H1 (cell line): ENCODE measurements around the gene MOGAT2. TPM values are rescaled to one million over a fixed set of nuclear protein-coding genes. Genes with fewer than 3 reads are reported as not detected.

ENCODE experiments used
- CTCF ChIA-PET: fragments of 300-600 bp; sonication (Branson Sonifier 250); formaldehyde crosslinking; loops from one replicate; lab custom pipeline; 2021; ENCODE audit not compliant: partially characterized antibody; lab: Charles Lee
- POLR2A ChIA-PET: fragments of 300-600 bp; sonication (Branson Sonifier 250); formaldehyde crosslinking; loops from one replicate; lab custom pipeline; 2021; ENCODE audit warnings: inconsistent platforms; ENCODE audit not compliant: partially characterized antibody; lab: Charles Lee
- DNase-seq, 2 experiments: peaks; one replicate each; pipeline versions ENCODE4 v3.0.0 to v3.0.0-alpha.2; 2010 to 2022; ENCODE audit warnings: low spot score in 2 of 2, low read depth in 1 of 2, mixed read lengths in 1 of 2
- FAIRE-seq: peaks from 2 replicates; lab custom pipeline; 2011; peaks lifted over from hg19 to GRCh38; lab: Jason Lieb, UNC
- H2AFZ ChIP-seq: 2 replicates; pipeline ENCODE4 v1.8.1; 2012; ENCODE audit warnings: low read length, inconsistent platforms
- H2AK5ac ChIP-seq: 2 replicates; pipeline ENCODE4 v1.6.1; 2013; ENCODE audit warnings: low read depth, low read length
- H2BK120ac ChIP-seq: replicated peaks from 2 replicates; pipeline ENCODE3; 2013; ENCODE audit warnings: low read depth, low read length, inconsistent platforms
- H2BK12ac ChIP-seq: 2 replicates; pipeline ENCODE4 v1.6.1; 2013; ENCODE audit warnings: low read depth, low read length
- H2BK15ac ChIP-seq: 2 replicates; pipeline ENCODE4 v1.6.1; 2013; ENCODE audit warnings: low read length
- H2BK20ac ChIP-seq: 2 replicates; pipeline ENCODE4 v1.6.1; 2013; ENCODE audit warnings: low read length
- H2BK5ac ChIP-seq: 2 replicates; pipeline ENCODE4 v1.6.1; 2013; ENCODE audit warnings: low read depth, low read length
- H3K14ac ChIP-seq: 2 replicates; pipeline ENCODE4 v1.6.1; 2013; ENCODE audit warnings: inconsistent platforms; ENCODE audit not compliant: insufficient read length
- H3K18ac ChIP-seq: 2 replicates; pipeline ENCODE4 v1.6.1; 2013; ENCODE audit warnings: low read length; ENCODE audit errors: extremely low read depth
- H3K23ac ChIP-seq: 2 replicates; pipeline ENCODE4 v1.6.1; 2013; ENCODE audit warnings: inconsistent platforms; ENCODE audit not compliant: insufficient read length
- H3K23me2 ChIP-seq: 2 replicates; pipeline ENCODE4 v1.6.1; 2013; ENCODE audit warnings: low read depth, low read length
- H3K27ac ChIP-seq: 2 replicates; pipeline ENCODE4 v1.6.1; 2011; ENCODE audit warnings: low read depth, low read length, inconsistent platforms
- H3K27me3 ChIP-seq, 4 experiments: replicated peaks in 1 of 4; 1 replicate in 1 of 4; 2 replicates in 3 of 4; pipeline versions ENCODE4 v1.6.1 to v1.8.1; 2011 to 2013; ENCODE audit warnings: low read length in 3 of 4, mild to moderate bottlenecking in 3 of 4, inconsistent platforms in 2 of 4, mixed read lengths in 2 of 4, moderate library complexity in 1 of 4; ENCODE audit not compliant: control insufficient read depth in 3 of 4, insufficient read depth in 3 of 4; ENCODE audit errors: extremely low read depth in 1 of 4
- H3K36me3 ChIP-seq, 4 experiments: 2 replicates each; pipeline versions ENCODE4 v1.6.1 to v1.8.1; 2011 to 2013; ENCODE audit warnings: mild to moderate bottlenecking in 4 of 4, low read length in 3 of 4, moderate library complexity in 2 of 4, control low read depth in 1 of 4, inconsistent platforms in 1 of 4; ENCODE audit not compliant: insufficient read depth in 4 of 4, control insufficient read depth in 2 of 4
- H3K4ac ChIP-seq: replicated peaks from 2 replicates; pipeline ENCODE3; 2013; ENCODE audit warnings: low read length, low read depth, mixed read lengths, inconsistent platforms; ENCODE audit not compliant: insufficient read length
- H3K4me1 ChIP-seq, 4 experiments: replicated peaks in 1 of 4; 1 replicate in 1 of 4; 2 replicates in 3 of 4; pipeline versions ENCODE4 v1.6.1 to v1.8.1; 2011 to 2013; ENCODE audit warnings: low read length in 3 of 4, inconsistent platforms in 2 of 4, mixed read lengths in 1 of 4; ENCODE audit not compliant: insufficient read depth in 4 of 4, control insufficient read depth in 3 of 4
- H3K4me2 ChIP-seq, 2 experiments: 2 replicates each; pipeline versions ENCODE4 v1.6.1 to v1.8.1; 2011 to 2013; ENCODE audit warnings: low read depth in 2 of 2, low read length in 2 of 2, control low read depth in 1 of 2, inconsistent platforms in 1 of 2, mild to moderate bottlenecking in 1 of 2; ENCODE audit not compliant: insufficient read depth in 1 of 2
- H3K4me3 ChIP-seq, 4 experiments: fragments of 200-600, 300-600 bp in 1 of 4; sonication (generic), shearing (Covaris generic), sonication (Bioruptor Twin) in 1 of 4; 2 replicates each; pipeline versions ENCODE4 v1.5.1 to v1.8.1; 2011 to 2016; ENCODE audit warnings: low read length in 4 of 4, low read depth in 3 of 4, control low read depth in 2 of 4, inconsistent platforms in 2 of 4, mild to moderate bottlenecking in 2 of 4, mixed read lengths in 1 of 4, moderate library complexity in 1 of 4; ENCODE audit not compliant: insufficient read depth in 2 of 4; ENCODE audit errors: extremely low read depth in 1 of 4
- H3K56ac ChIP-seq: replicated peaks from 2 replicates; pipeline ENCODE3; 2013; ENCODE audit warnings: low read depth, mild to moderate bottlenecking, mixed read lengths, low read length, inconsistent platforms; ENCODE audit not compliant: insufficient read length
- H3K79me1 ChIP-seq: 2 replicates; pipeline ENCODE4 v1.6.1; 2013; ENCODE audit warnings: low read depth, low read length, control low read depth
- H3K79me2 ChIP-seq, 2 experiments: 2 replicates each; pipeline versions ENCODE4 v1.6.1 to v1.8.1; 2012 to 2013; ENCODE audit warnings: low read length in 2 of 2, mild to moderate bottlenecking in 2 of 2, inconsistent platforms in 1 of 2; ENCODE audit not compliant: insufficient read depth in 2 of 2, control insufficient read depth in 1 of 2
- H3K9ac ChIP-seq, 4 experiments: replicated peaks in 1 of 4; 1 replicate in 1 of 4; 2 replicates in 3 of 4; pipeline versions ENCODE4 v1.6.1 to v1.8.1; 2011 to 2013; ENCODE audit warnings: low read depth in 3 of 4, low read length in 3 of 4, control low read depth in 2 of 4, mild to moderate bottlenecking in 2 of 4, moderate library complexity in 2 of 4, inconsistent platforms in 1 of 4; ENCODE audit errors: extremely low read depth in 1 of 4
- H3K9me3 ChIP-seq, 2 experiments: 2 replicates each; pipeline versions ENCODE4 v1.6.1 to v1.8.1; 2012 to 2013; ENCODE audit warnings: mild to moderate bottlenecking in 2 of 2, moderate library complexity in 2 of 2, control low read depth in 1 of 2, inconsistent platforms in 1 of 2, low read depth in 1 of 2, low read length in 1 of 2, mixed read lengths in 1 of 2; ENCODE audit not compliant: insufficient read depth in 2 of 2
- H4K20me1 ChIP-seq, 2 experiments: replicated peaks in 1 of 2; 2 replicates each; pipeline versions ENCODE3 to v1.8.1; 2011 to 2013; ENCODE audit warnings: inconsistent platforms in 2 of 2, low read length in 2 of 2, mild to moderate bottlenecking in 1 of 2; ENCODE audit not compliant: insufficient read depth in 2 of 2, control insufficient read depth in 1 of 2
- H4K5ac ChIP-seq: 2 replicates; pipeline ENCODE4 v1.6.1; 2013; ENCODE audit warnings: low read length, low read depth, mixed read lengths, inconsistent platforms; ENCODE audit not compliant: insufficient read length
- H4K8ac ChIP-seq: 2 replicates; pipeline ENCODE4 v1.8.0; 2013; ENCODE audit warnings: mild to moderate bottlenecking, moderate library complexity, low read length, inconsistent platforms; ENCODE audit not compliant: insufficient read depth; ENCODE audit errors: extremely low read depth
- H4K91ac ChIP-seq: replicated peaks from 2 replicates; pipeline ENCODE3; 2013; ENCODE audit warnings: low read length, mixed read lengths, inconsistent platforms; ENCODE audit not compliant: insufficient read length
- CBX5 ChIP-seq: fragments of 300-800, 300-1000 bp; sonication (generic); IDR thresholded peaks from 2 replicates; pipeline ENCODE4 v1.7.1; 2016; ENCODE audit warnings: antibody characterized with exemption, low read length, low read depth
- FOSL1 ChIP-seq: IDR thresholded peaks from 2 replicates; pipeline ENCODE4 v1.6.1; 2011; ENCODE audit warnings: mild to moderate bottlenecking, low read depth, low read length, moderate library complexity; ENCODE audit not compliant: insufficient read depth
- PHF8 ChIP-seq: fragments of 200-600 bp; sonication (generic); conservative IDR thresholded peaks from 2 replicates; pipeline ENCODE4 v1.7.1; 2012; ENCODE audit warnings: low read depth, mild to moderate bottlenecking, inconsistent platforms, low read length, moderate library complexity
- RNF2 ChIP-seq: fragments of 200-900, 300-1000 bp; sonication (generic); IDR thresholded peaks from 2 replicates; pipeline ENCODE4 v1.7.1; 2016; ENCODE audit warnings: borderline replicate concordance, low read depth, mild to moderate bottlenecking, antibody characterized with exemption, low read length; ENCODE audit not compliant: poor library complexity, severe bottlenecking; ENCODE audit errors: missing control alignments
- TCF12 ChIP-seq: IDR thresholded peaks from 2 replicates; pipeline ENCODE4 v1.6.1; 2011; ENCODE audit warnings: low read depth, mild to moderate bottlenecking, low read length
- WGBS, 2 experiments: shearing (Covaris generic) in 1 of 2; methylation state at CpG; one replicate each; pipeline versions ENCODE4 v1.1.6 to v1.1.7; 2013 to 2015; ENCODE audit warnings: low lambda C conversion rate in 2 of 2, mixed read lengths in 2 of 2, inconsistent platforms in 1 of 2, low coverage in 1 of 2, missing lambda C conversion rate in 1 of 2; ENCODE audit not compliant: insufficient replicate concordance in 2 of 2, insufficient coverage in 1 of 2, insufficient read length in 1 of 2; ENCODE audit errors: extremely low coverage in 1 of 2, missing lambda C conversion rate in 1 of 2; 5-methylcytosine and 5-hydroxymethylcytosine counted together
- polyA plus RNA-seq, 7 experiments: library from polyadenylated mRNA; depleted of rRNA in 3 of 7; stranded (reverse) in 5 of 7; unstranded in 2 of 7; fragments of >200 nt in 5 of 7; fragments of 200-250 nt in 2 of 7; gene quantifications; 1 replicate in 5 of 7; 2 replicates in 1 of 7; 4 replicates in 1 of 7; pipeline versions ENCODE4 v1.2.1 to v1.2.3, GENCODE V29; 2011 to 2013; ENCODE audit warnings: missing spikeins in 2 of 7, mixed read lengths in 2 of 7
- total RNA-seq: library from RNA; stranded (reverse); fragmentation: NEBNext Ultra II Directional; extraction: Animal tissue kit (Norgen Biotek cat#: 25700); gene quantifications from 2 replicates; pipeline ENCODE4 v1.2.1, GENCODE V29; 2021
- TF ChIP-seq, protein P1 (sequence below): IDR thresholded peaks from 2 replicates; pipeline ENCODE4 v1.6.1; 2012; ENCODE audit warnings: inconsistent platforms

The MOGAT2 gene
- total and polyA plus RNA-seq, 2 of the 8 experiments (the other 6 are each of a cell fraction or from before 2014, with no cell fraction given), result not detected

DNA sequence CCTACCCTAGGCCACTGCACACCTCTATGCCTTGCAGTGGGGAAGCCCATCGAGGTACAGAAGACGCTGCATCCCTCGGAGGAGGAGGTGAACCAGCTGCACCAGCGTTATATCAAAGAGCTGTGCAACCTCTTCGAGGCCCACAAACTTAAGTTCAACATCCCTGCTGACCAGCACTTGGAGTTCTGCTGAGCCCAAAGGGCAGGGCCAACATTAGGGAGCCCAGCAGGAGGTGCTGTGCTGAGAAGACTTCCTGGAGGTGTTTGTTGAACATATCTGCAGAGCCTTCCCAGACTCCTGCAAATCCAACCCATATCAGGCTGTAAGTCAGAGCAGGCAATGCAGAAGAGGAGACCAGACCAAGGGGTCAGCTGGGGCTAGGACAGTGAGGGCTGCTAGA, 13.5 kb downstream of the MOGAT2 start:
- Histone ChIP-seq H3K36me3 (no peaks in the 10 kb centered on the region), H2BK5ac (no peak overlapping the region), H3K4me3 (no peak overlapping the region), H4K8ac (no peak overlapping the region), H3K23ac (no peak overlapping the region), H4K20me1 (no peaks in the 10 kb centered on the region), H2BK15ac (no peak overlapping the region), H3K27ac (no peak overlapping the region), H3K56ac (no peak overlapping the region), H3K4me1 (no peaks in the 10 kb centered on the region), H2BK120ac (no peak overlapping the region), H2AK5ac (no peak overlapping the region), H4K5ac (no peak overlapping the region), H2BK12ac (no peak overlapping the region), H3K9ac (no peak overlapping the region), H3K18ac (no peak overlapping the region), H2AFZ (no peak overlapping the region), H3K9me3 (no peaks in the 10 kb centered on the region), H3K4ac (no peak overlapping the region), H3K79me2 (no peaks in the 10 kb centered on the region), H3K4me2 (no peak overlapping the region), H4K91ac (no peak overlapping the region), H3K14ac (no peak overlapping the region), H3K79me1 (no peaks in the 10 kb centered on the region), H2BK20ac (no peak overlapping the region), H3K27me3 (no peaks in the 10 kb centered on the region; a peak in 1 of 7 replicates), H3K23me2 (no peaks in the 10 kb centered on the region)
- TF ChIP-seq, protein P1, sequence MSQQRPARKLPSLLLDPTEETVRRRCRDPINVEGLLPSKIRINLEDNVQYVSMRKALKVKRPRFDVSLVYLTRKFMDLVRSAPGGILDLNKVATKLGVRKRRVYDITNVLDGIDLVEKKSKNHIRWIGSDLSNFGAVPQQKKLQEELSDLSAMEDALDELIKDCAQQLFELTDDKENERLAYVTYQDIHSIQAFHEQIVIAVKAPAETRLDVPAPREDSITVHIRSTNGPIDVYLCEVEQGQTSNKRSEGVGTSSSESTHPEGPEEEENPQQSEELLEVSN, result no peak
- TF ChIP-seq CBX5, result no peak
- TF ChIP-seq FOSL1, result no peak
- TF ChIP-seq PHF8, result no peak
- no peak for TF ChIP-seq RNF2
- no peak for TF ChIP-seq TCF12
- 85% methylated on average over 5 of the region's 5 CpGs; no CpG with 5 or more reads in 1 of the 2 experiments for WGBS, 2 experiments
- DNase-seq (no peak), FAIRE-seq (no peak)
- POLR2A ChIA-PET, result no interaction called here
- CTCF ChIA-PET, result interaction anchor here (1.1 to 1.6 kb wide), 2 partner anchors 10 to 70 kb away, joined by 3 to 4 read pairs; no protein-coding TSS in a partner anchor
